ENCODE measurements around the gene KRTAP11-1.

KRTAP11-1 gene

GRCh38 chr21:30881480-30881879 is at the start of gene KRTAP11-1:
Gene KRTAP11-1 (minus strand): TSS chr21:30881580. CDS start chr21:30881524, 56 bp downstream.
- no peak for DNase-seq (ENCODE audit: low read depth)

DNA sequence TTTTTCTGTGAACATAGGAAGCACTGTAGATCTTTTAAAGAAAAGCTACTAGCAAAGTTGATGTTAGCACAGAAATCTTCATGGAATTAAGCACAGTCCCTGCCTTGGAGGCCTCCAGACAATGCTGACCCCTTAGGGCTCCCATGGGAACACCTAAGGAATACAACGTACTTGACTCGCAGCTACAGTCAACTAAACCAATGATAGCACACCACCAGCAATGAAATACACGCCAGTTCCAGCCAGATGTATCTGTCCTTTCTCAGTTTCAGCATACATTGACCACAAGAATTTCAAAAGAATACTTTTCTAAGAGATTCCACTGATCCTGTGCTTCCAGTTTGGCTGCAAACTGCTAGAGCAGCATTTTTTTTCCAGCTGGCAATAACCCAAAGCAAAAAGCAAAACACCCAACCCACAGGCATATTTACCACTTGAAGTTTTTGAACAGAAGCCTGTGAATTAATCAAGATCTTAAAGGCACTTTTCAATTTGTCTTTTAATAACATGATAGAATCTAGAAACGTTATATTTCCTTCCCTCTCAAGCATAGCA is 42.8 kb upstream of the KRTAP11-1 start:
- no peak for DNase-seq (ENCODE audit: low read depth)

DNA sequence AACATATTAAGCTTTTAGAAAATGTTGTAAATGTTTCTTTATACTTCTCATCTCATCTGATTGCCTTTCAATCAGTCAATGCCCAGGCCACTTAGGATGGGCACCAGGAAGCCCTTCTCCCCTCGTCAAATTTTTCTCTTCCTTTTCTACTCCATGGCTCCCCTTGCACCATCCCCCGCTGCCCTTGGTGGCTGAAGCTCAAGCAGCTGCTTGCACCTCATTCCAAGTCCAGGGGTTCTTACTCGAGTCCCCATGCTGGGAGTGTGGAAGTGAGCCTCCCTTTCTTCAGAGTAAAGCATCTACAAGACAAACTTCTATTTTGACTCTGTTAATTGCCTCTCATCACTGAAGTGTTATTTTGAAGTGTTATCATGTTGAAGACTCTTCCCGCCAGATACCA is 39.7 kb upstream of the KRTAP11-1 start:
- no peak for DNase-seq (ENCODE audit: low read depth)

- DNase-seq (ENCODE audit: low read depth), result no peak
Measured at GRCh38 chr21:30917557-30917956, 36.2 kb upstream of the KRTAP11-1 start.

DNA sequence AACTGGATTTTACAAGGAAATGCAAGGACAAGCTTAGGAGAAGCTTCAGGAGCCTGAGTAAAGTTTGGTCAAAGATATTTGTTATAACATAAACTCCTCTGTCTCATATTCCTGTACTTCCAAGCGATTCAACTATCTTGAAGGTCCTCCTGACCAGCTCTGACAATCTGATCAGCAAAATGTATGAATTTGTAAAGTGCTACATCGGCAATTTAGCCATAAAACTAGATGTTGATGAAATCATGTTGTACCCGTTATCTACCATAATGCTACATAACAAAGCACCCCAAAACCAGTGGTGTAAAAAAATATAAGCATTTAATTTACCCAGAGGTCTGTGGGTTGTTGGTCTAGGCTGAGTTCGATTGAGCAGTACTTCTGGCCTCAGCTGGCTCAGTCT is 19.5 kb upstream of the KRTAP11-1 start:
- no peak for DNase-seq (ENCODE audit: low read depth)

DNA sequence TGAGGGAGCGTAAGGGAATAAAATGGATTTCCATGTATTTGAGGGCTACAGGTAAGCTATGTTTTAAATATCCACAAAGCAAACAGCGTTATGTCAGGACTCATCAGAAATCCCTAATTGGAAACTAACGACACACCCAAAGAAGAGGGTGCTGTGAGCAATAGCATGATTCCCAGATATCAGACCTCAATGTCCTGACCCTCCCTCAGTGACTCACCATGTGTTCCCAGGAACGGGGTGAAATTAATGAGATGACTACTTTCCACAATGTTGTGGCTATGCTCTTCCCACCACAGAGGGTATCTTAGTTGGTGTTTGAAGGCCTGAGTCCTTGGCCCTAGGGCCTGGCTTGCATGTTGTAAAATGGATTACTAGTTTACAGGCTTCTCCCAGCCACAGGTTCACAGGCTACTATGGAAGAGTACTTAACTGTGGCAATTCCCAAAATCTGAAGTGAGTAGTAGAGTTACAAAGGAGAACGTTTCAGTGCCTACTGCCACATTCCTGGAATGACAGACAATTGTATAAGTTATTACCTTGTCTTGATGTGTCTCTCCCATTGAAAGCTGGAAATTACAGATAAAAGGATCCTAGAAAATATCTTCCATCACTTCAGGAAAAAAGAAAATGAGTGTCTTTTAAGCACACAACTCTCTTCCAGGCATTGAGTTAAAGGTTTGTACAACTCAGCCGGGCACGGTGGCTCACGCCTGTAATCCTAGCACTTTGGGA is 1.7 kb upstream of the KRTAP11-1 start:
- no peak for DNase-seq (ENCODE audit: low read depth)

DNA sequence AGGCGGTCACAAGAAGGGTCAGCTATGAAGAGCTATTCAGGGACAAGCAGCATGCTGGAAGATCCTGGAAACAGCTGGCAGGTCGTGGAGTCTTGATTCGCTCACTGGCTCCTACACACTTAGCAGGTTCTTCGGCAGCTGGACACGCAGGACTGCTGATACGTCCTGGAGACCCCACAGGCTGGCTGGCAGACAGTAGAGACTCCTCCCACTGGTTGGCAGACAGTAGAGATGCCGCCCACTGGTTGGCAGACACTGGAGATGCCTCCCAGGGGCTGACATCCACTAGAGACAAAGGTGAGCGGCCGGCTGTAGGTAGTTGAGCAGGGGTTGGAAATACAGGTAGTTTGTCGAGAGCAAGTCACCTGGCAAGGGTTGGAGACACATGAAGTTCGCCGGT is 466 bp downstream of the KRTAP11-1 start:
- no peak for DNase-seq (ENCODE audit: low read depth)

- DNase-seq (ENCODE audit: low read depth), result no peak
Measured at GRCh38 chr21:30874526-30874925, 6.9 kb downstream of the KRTAP11-1 start.

GRCh38 chr21:30847627-30848500 is 33.5 kb downstream of the KRTAP11-1 start:
- no peak for DNase-seq (ENCODE audit: low read depth)

GRCh38 chr21:30842990-30843389 is 38.4 kb downstream of the KRTAP11-1 start:
- no peak for DNase-seq (ENCODE audit: low read depth)

DNA sequence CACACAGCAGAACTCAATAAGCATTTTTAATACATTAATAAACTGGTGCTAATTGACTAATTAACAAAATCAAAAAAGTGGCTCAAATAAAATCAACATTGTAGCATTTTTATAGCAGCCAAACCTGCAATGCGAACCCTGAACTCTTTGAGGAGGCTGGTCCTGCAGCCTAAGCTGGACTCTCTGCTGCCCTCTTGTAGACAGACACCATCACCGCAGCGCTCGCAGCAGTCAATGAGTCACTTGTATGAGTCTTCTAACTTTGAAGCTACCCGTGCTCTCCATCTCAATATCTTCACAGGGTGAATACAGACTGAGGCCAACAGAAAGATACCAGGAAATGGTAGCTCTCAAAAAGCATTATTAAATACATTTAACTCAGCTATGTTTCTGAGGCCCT is 42.1 kb downstream of the KRTAP11-1 start:
- peak; percentile 4 for DNase-seq (ENCODE audit: low read depth)

- DNase-seq (ENCODE audit: low read depth), result no peak
Measured at GRCh38 chr21:30838536-30838935, 42.8 kb downstream of the KRTAP11-1 start.

DNA sequence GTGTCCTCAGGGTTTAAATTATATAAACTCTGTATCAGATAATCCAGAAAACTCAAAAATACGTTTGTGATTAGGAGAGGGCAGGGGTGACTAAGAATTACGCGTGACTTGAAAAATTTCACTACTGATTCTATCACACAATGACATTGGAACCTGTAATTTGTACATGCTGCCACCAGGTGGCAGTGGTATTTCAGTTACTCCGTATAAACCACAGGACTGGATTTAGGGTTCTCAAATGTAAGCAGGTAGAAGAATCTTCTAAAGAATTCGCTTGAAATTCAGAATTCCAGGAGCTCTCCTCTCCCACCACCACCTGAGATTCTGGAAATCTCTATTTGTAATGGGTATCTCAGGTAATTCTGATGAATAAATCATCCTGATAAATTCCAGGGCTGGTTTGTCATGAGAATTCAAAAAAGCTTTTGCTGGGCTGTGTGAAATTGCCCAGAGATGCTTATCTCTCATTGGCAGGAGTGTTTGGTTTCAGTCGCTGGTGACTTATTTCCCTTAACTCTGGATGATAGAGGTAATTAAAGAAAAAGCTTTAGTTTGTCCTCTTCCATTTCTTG is 50.1 kb downstream of the KRTAP11-1 start:
- DNase-seq (ENCODE audit: low read depth), result no peak
